Stimulated activated naive CD8-positive, alpha-beta T cell treated with anti-CD3 and anti-CD28 coated beads, Interleukin-15, amount 100 ng/mL, for 72 hours (primary cell): ENCODE measurements around the gene NPL.

Experiments
- ATAC-seq: fragments of 150-1000 bp; cut with Tn5 transposase; 2 replicates; pipeline ENCODE4 v1.10.0; 2021; ENCODE audit warnings: mild to moderate bottlenecking, moderate library complexity
- DNase-seq, 2 donors: peaks; one replicate each; pipeline ENCODE4 v3.0.0; 2021 to 2022
- H3K27ac Mint-ChIP-seq, 2 donors: one replicate each; pipeline ENCODE4 v1.8.0; 2022; ENCODE audit warnings: mild to moderate bottlenecking in 2 of 2, mixed read lengths in 2 of 2, moderate library complexity in 2 of 2
- H3K27me3 Mint-ChIP-seq: one replicate; pipeline ENCODE4 v1.8.0; 2022; ENCODE audit warnings: mixed read lengths
- H3K4me1 Mint-ChIP-seq: one replicate; pipeline ENCODE4 v1.8.0; 2022; ENCODE audit warnings: mild to moderate bottlenecking, mixed read lengths
- H3K4me3 Mint-ChIP-seq, 2 donors: one replicate each; pipeline ENCODE4 v1.8.0; 2022; ENCODE audit warnings: mild to moderate bottlenecking in 2 of 2, mixed read lengths in 2 of 2, moderate library complexity in 1 of 2
- H3K9me3 Mint-ChIP-seq, 2 donors: one replicate each; pipeline ENCODE4 v1.8.0; 2022; ENCODE audit warnings: mixed read lengths in 2 of 2

The NPL gene

GRCh38 chr1:182861994-182862393, 72.4 kb downstream of the NPL start:
- Mint-ChIP-seq H3K27ac (peak overlapping the region in 1 of 2 donors; percentile 84), H3K27me3 (no peaks in the 10 kb centered on the region), H3K4me1 (peaks cover 49% of the 10 kb centered on the region), H3K9me3 (no peaks in the 10 kb centered on the region), H3K4me3 (no peak overlapping the region)
- DNase-seq (no peak), ATAC-seq (peak; percentile 78)

- H3K9me3 Mint-ChIP-seq = no peaks in the 10 kb centered on the region
- H3K27me3 Mint-ChIP-seq = no peaks in the 10 kb centered on the region
- no peak overlapping the region for H3K4me3 Mint-ChIP-seq
- ATAC-seq = no peak
- no peak for DNase-seq
- peak overlapping the region; percentile 67 to 84 for H3K27ac Mint-ChIP-seq
- H3K4me1 Mint-ChIP-seq = peaks cover 49% of the 10 kb centered on the region
Measured at GRCh38 chr1:182862827-182863226, 73.3 kb downstream of the NPL start.

GRCh38 chr1:182863940-182864339, 74.4 kb downstream of the NPL start:
- Mint-ChIP-seq H3K4me3 (no peak overlapping the region), H3K9me3 (no peaks in the 10 kb centered on the region), H3K4me1 (peaks cover 38% of the 10 kb centered on the region), H3K27me3 (no peaks in the 10 kb centered on the region), H3K27ac (no peak overlapping the region)
- ATAC-seq (no peak), DNase-seq (no peak)

GRCh38 chr1:182867861-182868260, 78.3 kb downstream of the NPL start:
- ATAC-seq (no peak), DNase-seq (no peak)
- Mint-ChIP-seq H3K4me1 (peaks cover 15% of the 10 kb centered on the region), H3K27ac (peak overlapping the region; percentile 9 to 52), H3K27me3 (no peaks in the 10 kb centered on the region), H3K4me3 (no peak overlapping the region), H3K9me3 (no peaks in the 10 kb centered on the region)

- DNase-seq (no peak), ATAC-seq (no peak)
- Mint-ChIP-seq H3K4me1 (peaks cover 13% of the 10 kb centered on the region), H3K27ac (peak overlapping the region in 1 of 2 donors; percentile 42), H3K4me3 (no peak overlapping the region), H3K9me3 (no peaks in the 10 kb centered on the region), H3K27me3 (no peaks in the 10 kb centered on the region)
Measured at GRCh38 chr1:182869241-182869666, 79.7 kb downstream of the NPL start.

GRCh38 chr1:182872881-182873280, 83.3 kb downstream of the NPL start:
- DNase-seq (no peak), ATAC-seq (no peak)
- Mint-ChIP-seq H3K27me3 (no peaks in the 10 kb centered on the region), H3K4me1 (peaks cover 31% of the 10 kb centered on the region), H3K27ac (no peak overlapping the region), H3K4me3 (no peak overlapping the region), H3K9me3 (no peaks in the 10 kb centered on the region)

- Mint-ChIP-seq H3K27ac (peak overlapping the region in 1 of 2 donors; percentile 35), H3K27me3 (no peaks in the 10 kb centered on the region), H3K4me1 (peaks cover 35% of the 10 kb centered on the region), H3K4me3 (no peak overlapping the region), H3K9me3 (no peaks in the 10 kb centered on the region)
- DNase-seq (no peak), ATAC-seq (no peak)
Measured at GRCh38 chr1:182875889-182876288, 86.3 kb downstream of the NPL start.

- H3K27me3 Mint-ChIP-seq = no peaks in the 10 kb centered on the region
- peak overlapping the region in 1 of 2 donors; percentile 83 for H3K27ac Mint-ChIP-seq
- no peak overlapping the region for H3K4me3 Mint-ChIP-seq
- no peaks in the 10 kb centered on the region for H3K9me3 Mint-ChIP-seq
- ATAC-seq (no peak), DNase-seq (no peak)
- H3K4me1 Mint-ChIP-seq = peaks cover 35% of the 10 kb centered on the region
Measured at GRCh38 chr1:182877331-182877730, 87.8 kb downstream of the NPL start.

- H3K27me3 Mint-ChIP-seq = no peaks in the 10 kb centered on the region
- no peaks in the 10 kb centered on the region for H3K9me3 Mint-ChIP-seq
- H3K4me1 Mint-ChIP-seq = peaks cover 35% of the 10 kb centered on the region
- H3K27ac Mint-ChIP-seq = peak overlapping the region; percentile 49 to 94
- peak; percentile 20 to 42 for DNase-seq
- peak; percentile 93 for ATAC-seq
- H3K4me3 Mint-ChIP-seq = no peak overlapping the region
Measured at GRCh38 chr1:182877842-182878241, 88.3 kb downstream of the NPL start.
